Naive thymus-derived CD8-positive, alpha-beta T cell (primary cell): ENCODE results near the gene ADGRE2. TPM values are rescaled to one million over a fixed set of nuclear protein-coding genes. Genes with fewer than 3 reads are reported as not detected.

Experiments used
- ATAC-seq, 2 donors: fragments of 150-1000 bp; cut with Tn5 transposase in 1 of 2; sonication (Bioruptor Pico), chemical (Tn5 transposase) in 1 of 2; 1 replicate in 1 of 2; 2 replicates in 1 of 2; pipeline ENCODE4 v1.10.0; 2021; ENCODE audit warnings: mild to moderate bottlenecking in 2 of 2, moderate library complexity in 2 of 2
- POLR2A ChIA-PET: fragments of 350-600 bp; sonication (Branson Sonifier 250); formaldehyde crosslinking; loops from one replicate; lab custom pipeline; 2021; ENCODE audit warnings: antibody characterized with exemption; lab: Charles Lee
- DNase-seq, 10 donors: peaks; one replicate each; pipeline versions ENCODE4 v3.0.0 to v3.0.0-alpha.2; 2020 to 2022
- H3K27ac Mint-ChIP-seq, 10 donors: one replicate each; pipeline ENCODE4 v1.8.0; 2020 to 2022; ENCODE audit warnings: mild to moderate bottlenecking in 10 of 10, mixed read lengths in 10 of 10, moderate library complexity in 4 of 10, inconsistent platforms in 1 of 10
- H3K27me3 Mint-ChIP-seq, 5 donors: one replicate each; pipeline ENCODE4 v1.8.0; 2021 to 2022; ENCODE audit warnings: mixed read lengths in 5 of 5
- H3K36me3 Mint-ChIP-seq, 3 donors: one replicate each; pipeline ENCODE4 v1.8.0; 2020 to 2022; ENCODE audit warnings: mixed read lengths in 3 of 3, mild to moderate bottlenecking in 2 of 3, inconsistent platforms in 1 of 3
- H3K4me1 Mint-ChIP-seq, 4 donors: one replicate each; pipeline ENCODE4 v1.8.0; 2021 to 2022; ENCODE audit warnings: mixed read lengths in 4 of 4
- H3K4me3 Mint-ChIP-seq, 10 donors: one replicate each; pipeline ENCODE4 v1.8.0; 2020 to 2022; ENCODE audit warnings: mild to moderate bottlenecking in 10 of 10, mixed read lengths in 10 of 10, moderate library complexity in 6 of 10, inconsistent platforms in 1 of 10
- H3K9me3 Mint-ChIP-seq, 9 donors: one replicate each; pipeline ENCODE4 v1.8.0; 2020 to 2022; ENCODE audit warnings: mixed read lengths in 9 of 9, mild to moderate bottlenecking in 3 of 9, inconsistent platforms in 1 of 9, moderate library complexity in 1 of 9
- polyA plus RNA-seq, 3 donors: library from polyadenylated mRNA; unstranded; fragments of 300-500 nt; fragmentation: Illumina TruSeq; gene quantifications; one replicate each; pipeline ENCODE4 v1.2.3, GENCODE V29; 2021
- total RNA-seq, 8 experiments: library from RNA in 2 of 8; stranded (reverse) in 2 of 8; gene quantifications; one replicate each; pipeline ENCODE4 v1.2.3 and lab custom pipeline; 2021 to 2026

Gene ADGRE2
- total and polyA plus RNA-seq, 5 experiments from 2014 or later, result not detected

- Mint-ChIP-seq H3K36me3 (peaks cover 0 to 5% (median 0%) of the 10 kb centered on the region in 3 donors), H3K4me1 (no peaks in the 10 kb centered on the region), H3K4me3 (no peak overlapping the region), H3K27me3 (peaks cover 7 to 35% (median 31%) of the 10 kb centered on the region in 5 donors), H3K27ac (no peak overlapping the region), H3K9me3 (peaks cover 0 to 7% (median 0%) of the 10 kb centered on the region in 9 donors)
- POLR2A ChIA-PET, result no interaction called here
- ATAC-seq (no peak), DNase-seq (no peak)
Measured at GRCh38 chr19:14763497-14764145, 14.7 kb downstream of the ADGRE2 start.

- ATAC-seq, result no peak
- POLR2A ChIA-PET, result no interaction called here
Measured at GRCh38 chr19:14762111-14762510, 16.2 kb downstream of the ADGRE2 start.

GRCh38 chr19:14761607-14762006, 16.8 kb downstream of the ADGRE2 start:
- POLR2A ChIA-PET, result interaction anchor here (0.7 kb wide), 1 partner anchor 198 kb away, joined by 3 read pairs; no protein-coding TSS in a partner anchor
- no peak for DNase-seq
- H3K9me3 Mint-ChIP-seq, result peaks cover 0 to 7% (median 0%) of the 10 kb centered on the region in 9 donors
- no peak for ATAC-seq
- peak overlapping the region in 1 of 10 donors; percentile 48 for H3K27ac Mint-ChIP-seq
- H3K4me1 Mint-ChIP-seq, result no peaks in the 10 kb centered on the region
- H3K4me3 Mint-ChIP-seq, result no peak overlapping the region
- H3K36me3 Mint-ChIP-seq, result peaks cover 0 to 5% (median 0%) of the 10 kb centered on the region in 3 donors
- peaks cover 7 to 31% (median 23%) of the 10 kb centered on the region in 5 donors for H3K27me3 Mint-ChIP-seq

More at GRCh38 chr19:14762111-14762510, 16.2 kb downstream of the ADGRE2 start:
- Mint-ChIP-seq H3K4me1 (no peaks in the 10 kb centered on the region), H3K27me3 (peaks cover 7 to 31% (median 23%) of the 10 kb centered on the region in 5 donors), H3K36me3 (peaks cover 0 to 5% (median 0%) of the 10 kb centered on the region in 3 donors), H3K27ac (peak overlapping the region in 1 of 10 donors; percentile 48), H3K9me3 (peaks cover 0 to 7% (median 0%) of the 10 kb centered on the region in 9 donors), H3K4me3 (no peak overlapping the region)
- no peak for DNase-seq

- POLR2A ChIA-PET, result interaction anchor here (0.6 kb wide), 1 partner anchor 1437 kb away, joined by 3 read pairs; no protein-coding TSS in a partner anchor
- no peak for DNase-seq
- H3K36me3 Mint-ChIP-seq, result no peaks in the 10 kb centered on the region
- H3K9me3 Mint-ChIP-seq, result peaks cover 0 to 7% (median 0%) of the 10 kb centered on the region in 9 donors
- no peak for ATAC-seq
- no peak overlapping the region for H3K4me3 Mint-ChIP-seq
- H3K27me3 Mint-ChIP-seq, result peaks cover 2 to 6% (median 3%) of the 10 kb centered on the region in 5 donors
- H3K27ac Mint-ChIP-seq, result no peak overlapping the region
- H3K4me1 Mint-ChIP-seq, result no peaks in the 10 kb centered on the region
Measured at GRCh38 chr19:14758816-14759215, 19.5 kb downstream of the ADGRE2 start.

- Mint-ChIP-seq H3K27me3 (no peaks in the 10 kb centered on the region), H3K36me3 (no peaks in the 10 kb centered on the region), H3K4me1 (no peaks in the 10 kb centered on the region), H3K9me3 (no peaks in the 10 kb centered on the region), H3K27ac (no peak overlapping the region), H3K4me3 (no peak overlapping the region)
- no peak for DNase-seq
- POLR2A ChIA-PET, result no interaction called here
- no peak for ATAC-seq
Measured at GRCh38 chr19:14748601-14749000, 29.8 kb downstream of the ADGRE2 start.

GRCh38 chr19:14746886-14747285, 31.5 kb downstream of the ADGRE2 start:
- H3K27me3 Mint-ChIP-seq, result no peaks in the 10 kb centered on the region
- H3K4me3 Mint-ChIP-seq, result no peak overlapping the region
- no peak for DNase-seq
- H3K9me3 Mint-ChIP-seq, result no peaks in the 10 kb centered on the region
- H3K4me1 Mint-ChIP-seq, result no peaks in the 10 kb centered on the region
- POLR2A ChIA-PET, result no interaction called here
- no peak for ATAC-seq
- no peak overlapping the region for H3K27ac Mint-ChIP-seq
- no peaks in the 10 kb centered on the region for H3K36me3 Mint-ChIP-seq

GRCh38 chr19:14735915-14736314, 42.4 kb downstream of the ADGRE2 start:
- POLR2A ChIA-PET, result no interaction called here
- H3K4me3 Mint-ChIP-seq, result no peak overlapping the region
- H3K27ac Mint-ChIP-seq, result no peak overlapping the region
- ATAC-seq, result no peak
- H3K36me3 Mint-ChIP-seq, result peaks cover 2 to 10% (median 7%) of the 10 kb centered on the region in 3 donors
- DNase-seq, result no peak
- peaks cover 0 to 11% (median 3%) of the 10 kb centered on the region in 9 donors for H3K9me3 Mint-ChIP-seq
- no peaks in the 10 kb centered on the region for H3K4me1 Mint-ChIP-seq
- peaks cover 0 to 4% (median 3%) of the 10 kb centered on the region in 5 donors for H3K27me3 Mint-ChIP-seq

GRCh38 chr19:14733574-14733973, 44.8 kb downstream of the ADGRE2 start:
- Mint-ChIP-seq H3K27ac (no peak overlapping the region), H3K36me3 (peaks cover 2 to 21% (median 10%) of the 10 kb centered on the region in 3 donors), H3K27me3 (peaks cover 0 to 6% (median 2%) of the 10 kb centered on the region in 5 donors), H3K9me3 (peaks cover 3 to 34% (median 19%) of the 10 kb centered on the region in 9 donors), H3K4me1 (no peaks in the 10 kb centered on the region), H3K4me3 (no peak overlapping the region)
- ATAC-seq, result no peak
- DNase-seq, result no peak
- POLR2A ChIA-PET, result no interaction called here

GRCh38 chr19:14732510-14732909, 45.9 kb downstream of the ADGRE2 start:
- POLR2A ChIA-PET, result no interaction called here
- H3K27ac Mint-ChIP-seq, result no peak overlapping the region
- H3K4me1 Mint-ChIP-seq, result no peaks in the 10 kb centered on the region
- ATAC-seq (no peak), DNase-seq (no peak)
- H3K4me3 Mint-ChIP-seq, result no peak overlapping the region
- peaks cover 2 to 26% (median 10%) of the 10 kb centered on the region in 3 donors for H3K36me3 Mint-ChIP-seq
- H3K9me3 Mint-ChIP-seq, result peaks cover 7 to 45% (median 26%) of the 10 kb centered on the region in 9 donors
- H3K27me3 Mint-ChIP-seq, result peaks cover 0 to 6% (median 2%) of the 10 kb centered on the region in 5 donors

GRCh38 chr19:14731200-14731599, 47.2 kb downstream of the ADGRE2 start:
- no peaks in the 10 kb centered on the region for H3K4me1 Mint-ChIP-seq
- no peak for DNase-seq
- peaks cover 11 to 58% (median 37%) of the 10 kb centered on the region in 9 donors for H3K9me3 Mint-ChIP-seq
- H3K27ac Mint-ChIP-seq, result no peak overlapping the region
- peaks cover 2 to 33% (median 16%) of the 10 kb centered on the region in 3 donors for H3K36me3 Mint-ChIP-seq
- no peak for ATAC-seq
- no peak overlapping the region for H3K4me3 Mint-ChIP-seq
- H3K27me3 Mint-ChIP-seq, result peaks cover 0 to 6% (median 2%) of the 10 kb centered on the region in 5 donors
- POLR2A ChIA-PET, result no interaction called here

GRCh38 chr19:14728595-14728994, 49.8 kb downstream of the ADGRE2 start:
- H3K9me3 Mint-ChIP-seq, result peaks cover 15 to 84% (median 47%) of the 10 kb centered on the region in 9 donors

GRCh38 chr19:14722127-14722526, 56.2 kb downstream of the ADGRE2 start:
- H3K36me3 Mint-ChIP-seq, result peaks cover 51 to 84% (median 73%) of the 10 kb centered on the region in 3 donors

More at GRCh38 chr19:14728595-14728994, 49.8 kb downstream of the ADGRE2 start:
- Mint-ChIP-seq H3K4me3 (no peak overlapping the region), H3K4me1 (no peaks in the 10 kb centered on the region), H3K27ac (no peak overlapping the region), H3K27me3 (peaks cover 0 to 6% (median 2%) of the 10 kb centered on the region in 5 donors), H3K36me3 (peaks cover 2 to 49% (median 30%) of the 10 kb centered on the region in 3 donors)
- ATAC-seq (no peak), DNase-seq (no peak)
- POLR2A ChIA-PET, result no interaction called here

GRCh38 chr19:14719162-14719561, 59.2 kb downstream of the ADGRE2 start:
- DNase-seq (no peak), ATAC-seq (no peak)
- H3K27me3 Mint-ChIP-seq, result no peaks in the 10 kb centered on the region
- peaks cover 74 to 96% (median 80%) of the 10 kb centered on the region in 3 donors for H3K36me3 Mint-ChIP-seq
- peaks cover 5 to 100% (median 51%) of the 10 kb centered on the region in 9 donors for H3K9me3 Mint-ChIP-seq
- H3K27ac Mint-ChIP-seq, result no peak overlapping the region
- POLR2A ChIA-PET, result no interaction called here
- H3K4me3 Mint-ChIP-seq, result no peak overlapping the region
- H3K4me1 Mint-ChIP-seq, result no peaks in the 10 kb centered on the region

More at GRCh38 chr19:14722127-14722526, 56.2 kb downstream of the ADGRE2 start:
- peak overlapping the region in 1 of 10 donors; percentile 12 for H3K4me3 Mint-ChIP-seq
- POLR2A ChIA-PET, result no interaction called here
- ATAC-seq, result no peak
- H3K4me1 Mint-ChIP-seq, result no peaks in the 10 kb centered on the region
- H3K9me3 Mint-ChIP-seq, result peaks cover 12 to 100% (median 52%) of the 10 kb centered on the region in 9 donors
- DNase-seq, result no peak
- no peak overlapping the region for H3K27ac Mint-ChIP-seq
- no peaks in the 10 kb centered on the region for H3K27me3 Mint-ChIP-seq
